NCI-H1105 treated with DMSO at 0.1 percent for 48 hours (cell line): ENCODE measurements around the gene KIR2DL4.
A peak's percentile ranks its signal among the peaks of the same experiment; 100 is the strongest.
"Not testable (repeated sequence)": the region's sequence is repeated elsewhere in the genome, so short reads cannot be mapped to it uniquely, and the experiment has no call there.

Experiments used
- DNase-seq: peaks from one replicate; lab custom pipeline; 2025; lab: John Stamatoyannopoulos, UW

The KIR2DL4 gene

GRCh38 chr19:54803410-54803809 is at the start of gene KIR2DL4:
TSS of gene KIR2DL4 (plus strand) at chr19:54803610. CDS start at chr19:54803652, 42 bp downstream.
- DNase-seq: no peak

DNA sequence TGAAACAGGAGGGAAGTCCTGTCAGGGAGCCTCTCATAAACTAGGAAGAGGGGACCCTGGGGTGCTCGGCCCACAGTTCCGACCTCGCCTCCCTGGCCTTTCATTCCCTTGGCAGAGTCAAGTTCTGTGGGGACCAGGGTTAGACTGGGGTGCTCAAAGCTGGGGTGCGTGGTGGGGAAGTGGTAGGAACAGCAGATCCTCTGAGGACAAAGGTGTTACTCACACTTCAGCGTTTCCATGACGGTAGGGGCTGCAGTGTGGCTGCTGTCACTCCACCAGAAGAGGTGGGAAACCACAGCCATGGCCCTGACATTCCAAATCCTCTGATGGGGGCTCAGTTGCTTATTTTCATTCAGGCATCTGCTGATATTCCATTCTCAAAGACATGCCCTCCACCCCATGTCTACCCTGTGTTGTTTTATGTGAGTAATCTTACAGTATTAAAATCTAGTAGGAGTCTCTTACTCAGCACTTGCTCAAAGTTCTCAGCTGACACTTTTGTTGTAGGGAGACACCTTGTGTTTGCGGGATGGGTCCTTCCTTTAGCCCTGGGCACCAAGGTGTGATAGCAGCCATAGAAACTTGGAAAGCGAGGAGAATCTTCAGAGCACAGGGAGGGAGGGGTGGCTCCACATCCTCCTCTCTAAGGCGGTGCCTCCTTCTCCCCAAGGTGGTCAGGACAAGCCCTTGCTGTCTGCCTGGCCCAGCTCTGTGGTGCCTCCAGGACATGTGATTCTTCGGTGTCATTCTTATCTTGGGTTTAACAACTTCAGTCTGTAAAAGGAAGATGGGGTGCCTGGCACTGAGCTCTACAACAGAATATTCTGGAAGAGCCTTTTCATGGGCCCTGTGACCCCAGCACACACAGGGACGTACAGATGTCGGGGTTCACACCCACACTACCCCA is 47.0 kb upstream of the KIR2DL4 start:
- DNase-seq: not testable (repeated sequence)

GRCh38 chr19:54758577-54758976 is 44.8 kb upstream of the KIR2DL4 start:
- not testable (repeated sequence) for DNase-seq

GRCh38 chr19:54764219-54764618 is 39.2 kb upstream of the KIR2DL4 start:
- not testable (repeated sequence) for DNase-seq

DNA sequence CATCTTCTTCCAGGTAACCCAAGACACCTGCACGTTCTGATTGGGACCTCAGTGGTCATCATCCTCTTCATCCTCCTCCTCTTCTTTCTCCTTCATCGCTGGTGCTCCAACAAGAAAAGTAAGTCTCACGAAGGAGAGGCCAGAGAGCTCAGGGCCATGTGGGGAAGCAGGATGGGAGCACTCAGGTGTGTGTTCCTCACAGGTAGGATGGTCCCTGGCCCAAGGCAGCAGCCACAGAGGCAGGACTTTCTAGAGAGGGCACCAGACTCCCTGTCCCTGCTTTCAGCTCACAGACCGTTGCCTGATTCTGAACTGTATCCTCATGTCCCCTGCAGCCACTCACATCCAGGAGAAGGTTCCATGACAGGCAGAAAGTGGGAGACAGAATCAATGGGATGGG is 36.9 kb upstream of the KIR2DL4 start:
- not testable (repeated sequence) for DNase-seq

DNA sequence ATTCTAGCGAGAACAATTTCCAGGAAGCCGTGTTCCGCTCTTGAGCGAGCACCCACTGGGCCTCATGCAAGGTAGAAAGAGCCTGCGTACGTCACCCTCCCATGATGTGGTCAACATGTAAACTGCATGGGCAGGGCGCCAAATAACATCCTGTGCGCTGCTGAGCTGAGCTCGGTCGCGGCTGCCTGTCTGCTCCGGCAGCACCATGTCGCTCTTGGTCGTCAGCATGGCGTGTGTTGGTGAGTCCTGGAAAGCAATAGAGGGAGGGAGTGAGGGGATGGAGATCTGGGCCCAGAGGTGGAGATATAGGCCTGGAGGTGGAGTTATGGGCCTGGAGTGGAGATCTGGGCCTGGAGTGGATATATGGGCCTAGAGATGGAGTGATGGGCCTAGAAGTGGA is 33.8 kb upstream of the KIR2DL4 start, which contains the start of gene KIR2DL1:
TSS of gene KIR2DL1 (plus strand) at position 148 of the 400 bp plus-strand sequence. CDS start at position 206, 58 bp downstream.
- not testable (repeated sequence) for DNase-seq

GRCh38 chr19:54770511-54770910 is 32.9 kb upstream of the KIR2DL4 start:
- DNase-seq: not testable (repeated sequence)

GRCh38 chr19:54771018-54771960 is 32.1 kb upstream of the KIR2DL4 start:
- not testable (repeated sequence) for DNase-seq

- not testable (repeated sequence) for DNase-seq
These were observed 30.7 kb upstream of the KIR2DL4 start for GRCh38 chr19:54772666-54773065.

GRCh38 chr19:54775095-54775815 is 28.2 kb upstream of the KIR2DL4 start:
- DNase-seq: not testable (repeated sequence)

- not testable (repeated sequence) for DNase-seq
These were observed 27.6 kb upstream of the KIR2DL4 start for GRCh38 chr19:54775830-54776229.

- not testable (repeated sequence) for DNase-seq
These were observed 25.6 kb upstream of the KIR2DL4 start for GRCh38 chr19:54777851-54778250.

GRCh38 chr19:54778896-54779295 is 24.5 kb upstream of the KIR2DL4 start:
- DNase-seq: not testable (repeated sequence)

- not testable (repeated sequence) for DNase-seq
These were observed 20.5 kb upstream of the KIR2DL4 start for GRCh38 chr19:54782916-54783315.

GRCh38 chr19:54786091-54786723 is 17.2 kb upstream of the KIR2DL4 start:
- DNase-seq: peak; percentile 19

DNA sequence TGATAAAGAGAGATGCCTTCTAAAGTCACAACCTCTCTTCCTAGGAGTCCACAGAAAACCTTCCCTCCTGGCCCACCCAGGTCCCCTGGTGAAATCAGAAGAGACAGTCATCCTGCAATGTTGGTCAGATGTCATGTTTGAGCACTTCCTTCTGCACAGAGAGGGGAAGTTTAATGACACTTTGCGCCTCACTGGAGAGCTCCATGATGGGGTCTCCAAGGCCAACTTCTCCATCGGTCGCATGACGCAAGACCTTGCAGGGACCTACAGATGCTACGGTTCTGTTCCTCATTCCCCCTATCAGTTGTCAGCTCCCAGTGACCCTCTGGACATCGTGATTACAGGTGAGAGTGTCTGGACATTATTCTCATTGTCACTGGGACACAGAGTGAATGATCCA is 15.3 kb upstream of the KIR2DL4 start:
- DNase-seq: not testable (repeated sequence)

- no peak for DNase-seq
These were observed 12.7 kb upstream of the KIR2DL4 start for GRCh38 chr19:54790711-54791110.

DNA sequence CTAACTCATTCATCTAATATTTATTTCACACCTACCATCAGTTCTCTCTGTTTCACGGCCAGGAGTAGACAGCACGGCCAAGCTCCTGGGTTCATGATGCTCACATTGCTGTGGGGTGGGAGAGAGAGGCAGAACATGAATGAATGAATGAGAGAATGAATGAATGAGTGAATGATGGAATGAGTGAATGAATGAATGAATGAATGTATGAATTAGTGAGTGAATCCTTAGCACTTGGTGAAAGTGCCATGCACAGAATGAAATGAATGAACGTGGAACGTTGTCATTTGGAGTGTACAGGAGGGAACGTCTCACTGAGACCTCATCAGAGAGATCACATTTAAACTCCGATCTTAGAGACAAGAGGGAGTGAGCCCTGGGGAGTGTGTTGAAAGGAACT is 11.9 kb upstream of the KIR2DL4 start:
- DNase-seq: no peak

- DNase-seq: no peak
These were observed 10.6 kb upstream of the KIR2DL4 start for GRCh38 chr19:54792814-54793213.

DNA sequence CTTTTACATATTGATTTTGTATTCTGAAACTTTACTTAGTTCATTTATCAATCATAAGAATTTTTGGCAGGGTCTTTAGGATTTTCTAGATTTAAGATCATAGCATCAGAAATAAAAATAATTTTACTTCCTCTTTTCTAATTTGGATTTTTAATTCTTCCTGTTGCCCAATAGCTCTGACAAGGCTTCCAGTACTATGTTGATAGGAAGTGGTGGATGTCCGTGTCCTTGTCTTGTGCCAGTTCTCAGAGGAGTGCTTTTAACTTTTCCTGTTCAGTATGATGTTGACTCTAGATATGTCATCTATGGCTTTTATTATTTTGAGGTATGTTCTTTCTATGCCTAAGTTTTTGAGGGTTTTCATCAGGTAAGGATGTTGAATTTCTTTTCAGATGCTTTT is 7.7 kb upstream of the KIR2DL4 start:
- DNase-seq: no peak

DNA sequence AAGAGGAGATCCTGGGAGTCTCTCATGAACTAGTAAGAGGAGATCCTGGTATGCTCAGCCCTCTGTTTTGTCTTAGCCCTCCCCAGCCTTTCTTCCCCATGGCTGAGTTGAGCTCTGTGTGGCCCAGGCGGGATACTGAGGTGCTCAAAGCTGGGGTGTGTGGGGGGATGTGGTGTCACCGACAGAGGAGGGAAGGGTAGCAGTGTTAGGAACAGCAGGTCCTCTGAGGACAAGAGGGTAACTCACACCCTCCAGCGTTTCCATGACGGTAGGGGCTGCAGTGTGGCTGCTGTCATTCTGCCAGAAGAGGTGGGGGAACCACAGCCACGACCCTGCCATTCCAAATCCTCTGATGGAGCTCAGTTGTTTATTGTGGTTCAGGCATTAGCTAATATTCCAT is 691 bp downstream of the KIR2DL4 start:
- no peak for DNase-seq
